PC-3 (cell line): ENCODE results near the gene NRL.

Experiments
- CTCF ChIP-seq: fragments of 300-600 bp; sonication (generic); conservative IDR thresholded peaks from 2 replicates; pipeline ENCODE4 v1.5.1; 2017; ENCODE audit warnings: antibody characterized with exemption, low read depth, mild to moderate bottlenecking, low read length
- EZH2 ChIP-seq: fragments of 300-600 bp; sonication (generic); IDR thresholded peaks from one replicate; pipeline ENCODE4 v1.6.1; 2017; ENCODE audit warnings: antibody characterized with exemption, mild to moderate bottlenecking, low read length; ENCODE audit not compliant: unreplicated experiment

- TF ChIP-seq CTCF (no peak), EZH2 (no peak)
Observed at GRCh38 chr14:24146978-24147760, 32.4 kb upstream of the NRL start, which contains the start of gene RNF31.
